Retina (tissue), 1 donor: ENCODE measurements around the gene PADI1.

Experiments
- DNase-seq: peaks from one replicate; pipeline ENCODE4 v3.0.0-alpha.2; 2016

Gene PADI1

GRCh38 chr1:17274186-17275170 lies 69.5 kb downstream of the PADI1 start:
- DNase-seq = peak; percentile 52

DNA sequence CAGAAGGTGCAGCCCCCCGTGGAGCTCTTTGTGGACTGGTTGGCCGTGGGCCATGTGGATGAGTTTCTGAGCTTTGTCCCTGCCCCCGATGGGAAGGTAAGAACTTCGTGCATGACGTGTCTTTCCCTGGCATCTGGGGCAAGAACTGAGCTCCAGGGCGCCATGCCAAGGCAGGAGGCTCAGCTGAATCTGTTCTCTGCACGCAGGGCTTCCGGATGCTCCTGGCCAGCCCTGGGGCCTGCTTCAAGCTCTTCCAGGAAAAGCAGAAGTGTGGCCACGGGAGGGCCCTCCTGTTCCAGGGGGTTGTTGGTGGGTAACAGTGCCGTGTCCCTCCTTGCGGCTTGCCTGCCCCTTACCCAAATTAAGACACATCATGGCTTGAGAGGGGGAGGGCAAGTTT lies 71.6 kb downstream of the PADI1 start:
- no peak for DNase-seq

GRCh38 chr1:17277511-17278159 lies 72.7 kb downstream of the PADI1 start:
- DNase-seq = no peak

DNA sequence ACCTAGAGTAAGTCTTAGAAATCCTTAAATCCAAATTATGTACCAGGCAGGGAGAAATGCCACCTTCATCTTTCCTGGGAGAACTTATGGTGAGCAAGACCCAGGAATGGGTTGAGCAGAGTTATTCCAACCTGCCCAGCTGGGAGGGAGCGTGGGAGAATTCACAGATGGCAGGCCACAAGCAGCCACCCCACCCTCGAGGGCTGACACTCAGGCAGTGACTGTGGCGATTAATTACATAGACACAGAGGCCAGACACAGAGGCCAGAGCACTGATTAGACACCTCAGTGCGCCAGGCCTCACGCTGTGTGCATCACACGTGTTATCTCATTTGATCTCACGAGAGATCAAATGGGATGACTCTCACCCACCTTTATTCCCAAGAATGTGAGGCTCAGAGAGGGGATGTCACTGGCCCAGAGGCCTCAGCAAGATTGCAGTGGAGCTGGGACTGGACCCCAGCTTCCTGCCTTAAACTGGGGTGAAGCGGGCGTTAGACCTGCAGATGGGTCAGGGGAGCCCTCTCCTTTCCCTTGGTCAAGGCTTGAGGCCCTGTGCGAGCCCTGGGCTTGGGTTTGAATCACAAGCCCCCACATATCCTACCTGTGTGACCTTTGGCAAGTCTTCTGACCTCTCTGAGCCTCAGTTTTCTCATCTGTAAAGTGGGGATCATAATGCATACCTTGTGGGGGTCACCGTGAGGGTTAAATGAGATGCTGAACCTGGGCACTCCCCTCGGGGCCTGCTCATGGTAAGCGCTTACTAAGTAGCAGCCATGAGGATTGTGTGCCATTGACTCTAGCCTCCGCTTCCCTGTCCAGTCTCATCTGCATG lies 74.3 kb downstream of the PADI1 start:
- peak; percentile 25 for DNase-seq

DNA sequence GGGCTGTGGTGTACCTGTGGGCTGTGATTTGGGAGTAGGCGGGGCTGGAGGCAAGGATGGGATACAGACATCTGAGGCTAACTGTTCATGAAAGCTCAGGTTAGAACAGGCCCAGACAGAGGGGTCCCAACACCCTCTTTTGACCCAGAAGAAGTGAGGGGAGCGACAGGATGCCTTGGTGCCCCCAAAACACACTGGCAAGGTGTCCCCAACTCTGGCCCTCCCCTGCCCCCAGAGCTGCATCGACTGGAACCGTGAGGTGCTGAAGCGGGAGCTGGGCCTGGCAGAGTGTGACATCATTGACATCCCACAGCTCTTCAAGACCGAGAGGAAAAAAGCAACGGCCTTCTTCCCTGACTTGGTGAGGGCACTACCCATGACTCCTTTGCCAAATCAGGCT lies 75.5 kb downstream of the PADI1 start:
- no peak for DNase-seq

GRCh38 chr1:17280894-17281293 lies 76.0 kb downstream of the PADI1 start:
- no peak for DNase-seq

GRCh38 chr1:17281775-17282181 lies 76.8 kb downstream of the PADI1 start:
- no peak for DNase-seq

GRCh38 chr1:17282836-17283235 lies 77.9 kb downstream of the PADI1 start:
- no peak for DNase-seq

DNA sequence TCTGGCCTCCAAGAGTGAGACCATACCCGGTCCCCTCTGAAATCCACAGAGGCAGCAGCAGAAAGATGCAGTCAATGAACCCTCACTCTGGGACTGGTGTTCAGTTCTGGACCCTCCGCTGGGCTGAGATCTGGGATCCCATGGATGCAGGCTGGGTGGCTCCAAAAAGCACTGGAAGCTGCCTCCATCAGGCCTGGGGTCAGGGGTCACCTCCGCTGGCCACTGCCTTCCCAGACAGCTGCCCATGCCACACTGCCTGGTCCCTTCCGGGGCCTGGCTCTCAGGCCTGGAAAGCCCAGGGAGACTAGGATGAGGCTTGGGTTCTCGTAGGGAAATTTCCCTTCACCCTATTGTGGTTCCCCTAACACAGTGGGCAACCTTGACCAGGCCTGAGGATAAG lies 81.7 kb downstream of the PADI1 start:
- no peak for DNase-seq

DNA sequence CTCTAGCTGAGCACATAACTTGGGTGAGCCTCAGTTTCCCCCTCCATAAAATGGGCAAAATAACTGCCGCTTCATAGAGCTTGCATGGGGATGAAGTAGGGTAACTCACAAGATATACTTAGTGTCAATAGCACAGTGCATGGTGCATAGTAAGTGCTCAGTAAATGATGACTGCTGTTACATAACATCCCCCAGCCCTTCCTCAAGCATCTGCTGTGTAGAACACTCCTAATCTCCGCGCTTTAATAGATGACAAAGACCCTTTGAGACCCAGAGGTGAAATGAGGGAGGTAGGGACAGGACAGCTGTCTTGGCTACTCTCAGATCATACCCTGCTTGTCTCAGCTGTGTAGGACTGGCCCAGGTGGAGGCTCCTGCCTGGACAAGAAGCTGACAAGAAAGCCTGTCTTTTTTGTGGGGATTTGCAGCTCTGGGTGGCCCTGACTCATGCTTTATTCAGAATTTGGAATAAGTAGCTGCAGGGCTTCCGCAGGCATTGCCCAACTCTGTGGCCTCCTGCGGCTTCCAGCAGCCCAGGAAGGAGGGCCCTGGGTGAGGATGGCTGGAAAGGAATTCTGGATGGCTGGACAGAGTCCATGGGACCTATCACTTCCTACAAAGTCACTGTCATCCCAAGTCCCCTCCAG lies 82.3 kb downstream of the PADI1 start:
- no peak for DNase-seq

GRCh38 chr1:17289721-17290120 lies 84.8 kb downstream of the PADI1 start:
- DNase-seq = no peak

DNA sequence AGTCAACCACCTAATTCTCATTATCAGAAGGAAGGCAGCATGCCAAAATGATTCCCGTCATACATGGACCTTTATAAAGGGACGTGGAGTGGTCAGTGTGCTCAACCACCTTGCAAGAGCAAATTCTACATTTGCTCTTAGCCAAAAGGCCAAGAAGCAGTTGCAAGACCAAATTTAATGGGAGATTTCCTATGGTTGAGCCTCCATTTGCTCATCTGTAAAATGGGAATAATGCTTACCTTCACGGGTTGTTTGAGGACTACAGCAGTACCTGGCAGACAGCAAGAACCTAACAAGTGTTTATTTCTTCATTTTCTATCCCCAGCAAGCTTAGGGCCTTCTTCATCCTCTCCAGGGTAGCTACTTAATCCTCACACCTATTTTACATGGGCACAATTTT lies 85.6 kb downstream of the PADI1 start:
- no peak for DNase-seq

DNA sequence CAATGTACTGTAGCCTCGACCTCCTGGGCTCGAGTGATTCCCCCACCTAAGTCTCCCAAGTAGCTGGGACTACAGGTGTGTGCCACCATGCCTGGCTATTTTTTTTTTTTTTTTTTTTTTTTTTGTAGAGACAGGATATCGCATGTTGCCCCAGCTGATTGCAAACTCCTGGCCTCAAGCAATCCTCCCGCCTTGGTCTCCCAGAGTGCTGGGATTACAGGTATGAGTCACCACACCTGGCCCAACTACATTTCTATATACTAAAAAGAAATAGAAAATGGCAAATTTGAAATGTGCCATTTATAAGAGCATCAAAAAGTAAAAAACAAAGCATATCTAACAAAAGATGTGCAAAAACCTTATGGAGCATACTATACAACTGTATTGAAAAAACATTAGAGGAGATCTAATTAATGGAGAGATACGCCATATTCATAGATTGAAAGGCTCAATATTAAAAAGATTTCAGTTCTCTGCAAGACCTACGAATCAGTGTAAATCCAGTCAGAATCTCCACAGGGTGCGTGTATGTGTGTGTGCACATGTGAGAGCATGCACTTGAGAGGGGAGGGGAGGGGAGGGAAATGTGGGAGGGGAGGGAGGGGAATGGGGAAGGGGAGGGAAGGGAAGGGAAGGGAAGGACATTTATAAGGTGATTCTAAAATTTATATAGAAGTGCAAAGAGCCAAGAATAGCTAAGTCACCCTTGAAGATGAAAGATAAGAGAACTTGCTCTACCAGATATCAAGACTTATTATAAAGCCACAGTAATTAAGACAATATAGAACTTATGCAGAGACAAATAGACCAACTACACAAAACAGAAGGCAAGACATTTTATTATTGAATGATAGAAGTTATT lies 87.6 kb downstream of the PADI1 start:
- no peak for DNase-seq

- no peak for DNase-seq
Observed at GRCh38 chr1:17293681-17294425, 88.9 kb downstream of the PADI1 start.

DNA sequence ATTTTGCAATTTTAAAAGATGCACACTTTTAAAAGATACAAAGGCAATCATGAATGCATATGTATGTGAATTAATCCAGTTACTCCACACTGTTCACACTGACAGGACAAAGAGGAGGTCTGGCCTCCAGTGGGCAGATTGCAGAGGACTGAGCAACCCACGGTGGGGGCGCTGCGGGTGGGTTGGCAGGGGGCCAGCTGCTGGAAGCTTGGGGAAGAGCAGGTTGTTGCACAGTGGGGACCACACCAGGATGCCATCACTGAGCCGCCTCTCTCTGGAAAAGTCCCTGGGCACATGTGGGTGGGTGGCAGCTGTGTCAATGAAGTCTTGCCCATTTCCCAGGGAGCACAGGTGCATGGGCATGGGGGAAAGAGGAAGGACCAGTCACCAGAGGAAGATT lies 90.4 kb downstream of the PADI1 start:
- no peak for DNase-seq
